Neural cell (in vitro differentiated cells): ENCODE data around the gene FZD10. TPM values are rescaled to one million over a fixed set of nuclear protein-coding genes. Genes with fewer than 3 reads are reported as not detected.

Experiments used
- H2AFZ ChIP-seq: fragments of 200-600, 300-800 bp; sonication (generic), shearing (Covaris generic); 2 replicates; pipeline ENCODE4 v1.6.0; 2014; ENCODE audit warnings: low read depth, mild to moderate bottlenecking, antibody characterized with exemption, low read length, moderate library complexity
- H3F3A ChIP-seq: fragments of 200-600 bp; shearing (Covaris generic); 2 replicates; pipeline ENCODE4 v1.6.1; 2016; ENCODE audit warnings: mild to moderate bottlenecking, moderate library complexity, mixed read lengths, antibody characterized with exemption, low read length; ENCODE audit not compliant: insufficient read depth, poor library complexity, severe bottlenecking
- H3K27ac ChIP-seq: fragments of 200-600, 300-800 bp; sonication (generic), shearing (Covaris generic); 2 replicates; pipeline ENCODE4 v1.5.1; 2014; ENCODE audit warnings: mild to moderate bottlenecking, low read length, moderate library complexity
- H3K27me3 ChIP-seq: fragments of 300-800, 200-600 bp; sonication (generic), shearing (Covaris generic); 2 replicates; pipeline ENCODE4 v1.6.0; 2014; ENCODE audit warnings: mild to moderate bottlenecking, low read depth, low read length, moderate library complexity; ENCODE audit not compliant: insufficient read depth
- H3K36me3 ChIP-seq: fragments of 300-800, 200-600 bp; sonication (generic), shearing (Covaris generic); 2 replicates; pipeline ENCODE4 v1.5.1; 2014; ENCODE audit warnings: mild to moderate bottlenecking, antibody characterized with exemption, low read length, moderate library complexity; ENCODE audit not compliant: insufficient read depth
- H3K4me2 ChIP-seq: fragments of 300-800, 200-600 bp; sonication (generic), shearing (Covaris generic); 2 replicates; pipeline ENCODE4 v1.6.0; 2014; ENCODE audit warnings: mild to moderate bottlenecking, low read length
- H3K4me3 ChIP-seq: fragments of 300-800, 200-600 bp; sonication (generic), shearing (Covaris generic); 2 replicates; pipeline ENCODE4 v1.5.1; 2014; ENCODE audit warnings: mild to moderate bottlenecking, low read length, moderate library complexity
- H3K79me2 ChIP-seq: fragments of 200-600 bp; shearing (Covaris generic); replicated peaks from 2 replicates; pipeline ENCODE4 v1.6.0; 2014; ENCODE audit warnings: mild to moderate bottlenecking, low read length, moderate library complexity; ENCODE audit not compliant: insufficient read depth
- H3K9ac ChIP-seq: fragments of 300-800, 200-600 bp; sonication (generic), shearing (Covaris generic); 2 replicates; pipeline ENCODE4 v1.6.1; 2016; ENCODE audit warnings: mild to moderate bottlenecking, low read length, mixed read lengths
- H3K9me2 ChIP-seq: fragments of 200-600 bp; shearing (Covaris generic); 2 replicates; pipeline ENCODE4 v1.6.1; 2016; ENCODE audit warnings: mild to moderate bottlenecking, low read length, mixed read lengths; ENCODE audit not compliant: insufficient read depth
- H3K9me3 ChIP-seq: fragments of 200-600, 300-800 bp; sonication (generic), shearing (Covaris generic); 2 replicates; pipeline ENCODE4 v1.6.1; 2016; ENCODE audit warnings: mild to moderate bottlenecking, mixed run types, low read length, moderate library complexity, mixed read lengths
- H4K20me1 ChIP-seq: fragments of 200-600 bp; shearing (Covaris generic); 2 replicates; pipeline ENCODE4 v1.6.1; 2016; ENCODE audit warnings: mild to moderate bottlenecking, mixed run types; ENCODE audit not compliant: insufficient read depth
- CTCF ChIP-seq: fragments of 450-650 bp; IDR thresholded peaks from 2 replicates; pipeline ENCODE4 v1.5.1; 2014; ENCODE audit warnings: antibody characterized with exemption, mild to moderate bottlenecking, moderate library complexity; ENCODE audit not compliant: poor library complexity, severe bottlenecking
- EP300 ChIP-seq: fragments of 450-650 bp; conservative IDR thresholded peaks from 2 replicates; pipeline ENCODE4 v1.6.1; 2014; ENCODE audit warnings: antibody characterized with exemption, mild to moderate bottlenecking, moderate library complexity; ENCODE audit not compliant: poor library complexity, severe bottlenecking
- EZH2 ChIP-seq: fragments of 200-600, 300-800 bp; shearing (Covaris generic), sonication (generic); IDR thresholded peaks from 2 replicates; pipeline ENCODE4 v1.6.1; 2014; ENCODE audit warnings: antibody characterized with exemption, low read length, borderline replicate concordance, mild to moderate bottlenecking; ENCODE audit not compliant: insufficient read depth, poor library complexity, severe bottlenecking
- MXI1 ChIP-seq: fragments of 450-650 bp; conservative IDR thresholded peaks from 2 replicates; pipeline ENCODE4 v1.6.1; 2014; ENCODE audit warnings: antibody characterized with exemption, mild to moderate bottlenecking; ENCODE audit not compliant: poor library complexity, severe bottlenecking
- POLR2AphosphoS5 ChIP-seq: IDR thresholded peaks from 2 replicates; pipeline ENCODE4 v1.6.1; 2012
- RAD21 ChIP-seq: fragments of 450-650 bp; conservative IDR thresholded peaks from 2 replicates; pipeline ENCODE4 v1.6.1; 2014; ENCODE audit warnings: antibody characterized with exemption, mild to moderate bottlenecking, moderate library complexity
- REST ChIP-seq: IDR thresholded peaks from 2 replicates; pipeline ENCODE4 v1.6.1; 2012; ENCODE audit warnings: borderline replicate concordance
- SMC3 ChIP-seq: fragments of 450-650 bp; conservative IDR thresholded peaks from 2 replicates; pipeline ENCODE4 v1.6.1; 2014; ENCODE audit warnings: antibody characterized with exemption, mild to moderate bottlenecking, moderate library complexity; ENCODE audit not compliant: poor library complexity
- TAF1 ChIP-seq: IDR thresholded peaks from 2 replicates; pipeline ENCODE4 v1.6.1; 2012; ENCODE audit warnings: low read depth
- polyA plus RNA-seq: library from polyadenylated mRNA; depleted of rRNA; stranded (reverse); fragments of >200 nt; gene quantifications from 2 replicates; pipeline ENCODE4 v1.2.3, GENCODE V29; 2014

The FZD10 gene
- polyA plus RNA-seq, 1 donor from 2014 or later = not detected

GRCh38 chr12:130164936-130165335 is 2.7 kb downstream of the FZD10 start:
- no peaks in the 10 kb centered on the region for H3F3A ChIP-seq
- H2AFZ ChIP-seq = no peak overlapping the region
- no peak overlapping the region for H3K4me2 ChIP-seq
- H4K20me1 ChIP-seq = no peaks in the 10 kb centered on the region
- no peak overlapping the region for H3K27ac ChIP-seq
- H3K27me3 ChIP-seq = peaks cover 99% of the 10 kb centered on the region
- H3K9me2 ChIP-seq = no peaks in the 10 kb centered on the region
- no peak overlapping the region for H3K4me3 ChIP-seq
- H3K79me2 ChIP-seq = no peaks in the 10 kb centered on the region
- TF ChIP-seq EP300 (no peak), EZH2 (no peak), MXI1 (no peak), REST (no peak), TAF1 (no peak), SMC3 (no peak), POLR2AphosphoS5 (no peak), CTCF (no peak), RAD21 (no peak)
- peaks cover 4% of the 10 kb centered on the region for H3K9me3 ChIP-seq
- H3K9ac ChIP-seq = no peak overlapping the region
- H3K36me3 ChIP-seq = no peaks in the 10 kb centered on the region

- no peak overlapping the region for H2AFZ ChIP-seq
- no peaks in the 10 kb centered on the region for H3K36me3 ChIP-seq
- peaks cover 4% of the 10 kb centered on the region for H3K9me3 ChIP-seq
- H3F3A ChIP-seq = no peaks in the 10 kb centered on the region
- no peaks in the 10 kb centered on the region for H3K9me2 ChIP-seq
- no peak overlapping the region for H3K4me2 ChIP-seq
- no peaks in the 10 kb centered on the region for H4K20me1 ChIP-seq
- no peak overlapping the region for H3K9ac ChIP-seq
- H3K79me2 ChIP-seq = no peaks in the 10 kb centered on the region
- TF ChIP-seq MXI1 = no peak
- TF ChIP-seq TAF1 = no peak
- no peak for TF ChIP-seq EP300
- no peak for TF ChIP-seq SMC3
- no peak for TF ChIP-seq RAD21
- TF ChIP-seq REST = no peak
- TF ChIP-seq POLR2AphosphoS5 = no peak
- TF ChIP-seq CTCF = no peak
- peaks cover 99% of the 10 kb centered on the region for H3K27me3 ChIP-seq
- no peak overlapping the region for H3K4me3 ChIP-seq
- H3K27ac ChIP-seq = no peak overlapping the region
Observed at GRCh38 chr12:130166306-130166705, 4.0 kb downstream of the FZD10 start.
